IPS-NIHi11 (cell line): ENCODE results near the gene SMIM33.
"Not testable (repeated sequence)": the region's sequence is repeated elsewhere in the genome, so short reads cannot be mapped to it uniquely, and the experiment has no call there.

Experiments
- DNase-seq: peaks from one replicate; pipeline ENCODE4 v3.0.0; 2012; ENCODE audit warnings: mixed read lengths, low spot score

SMIM33 gene

DNA sequence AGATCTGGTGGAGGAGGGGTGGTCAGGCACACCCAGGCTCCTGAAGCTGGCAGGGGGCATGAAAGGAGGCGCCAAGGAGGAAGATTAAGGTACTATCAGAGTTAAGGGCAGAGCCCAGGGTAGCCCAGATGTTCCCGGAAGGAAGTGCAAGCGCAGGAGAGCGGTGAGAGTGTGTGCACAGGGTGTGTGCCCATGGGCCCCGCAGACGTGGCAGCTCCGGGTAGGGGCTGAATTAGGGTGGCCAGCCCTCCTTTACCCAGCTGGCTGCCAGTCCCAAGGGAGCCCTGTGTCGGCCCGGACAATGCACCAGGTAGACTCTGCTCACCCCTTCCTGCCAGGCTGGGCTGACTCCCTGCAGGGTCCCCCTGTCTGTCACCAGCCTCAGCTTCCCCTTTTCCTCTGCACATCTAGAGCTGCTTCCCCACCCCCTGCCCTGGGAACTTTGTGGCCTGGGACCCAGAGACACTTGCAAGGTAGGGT, at the start of gene SMIM33:
SMIM33 (plus strand) TSS at position 184 of the 480 bp plus-strand sequence; CDS start at position 302, 118 bp downstream.
- DNase-seq, result no peak

DNA sequence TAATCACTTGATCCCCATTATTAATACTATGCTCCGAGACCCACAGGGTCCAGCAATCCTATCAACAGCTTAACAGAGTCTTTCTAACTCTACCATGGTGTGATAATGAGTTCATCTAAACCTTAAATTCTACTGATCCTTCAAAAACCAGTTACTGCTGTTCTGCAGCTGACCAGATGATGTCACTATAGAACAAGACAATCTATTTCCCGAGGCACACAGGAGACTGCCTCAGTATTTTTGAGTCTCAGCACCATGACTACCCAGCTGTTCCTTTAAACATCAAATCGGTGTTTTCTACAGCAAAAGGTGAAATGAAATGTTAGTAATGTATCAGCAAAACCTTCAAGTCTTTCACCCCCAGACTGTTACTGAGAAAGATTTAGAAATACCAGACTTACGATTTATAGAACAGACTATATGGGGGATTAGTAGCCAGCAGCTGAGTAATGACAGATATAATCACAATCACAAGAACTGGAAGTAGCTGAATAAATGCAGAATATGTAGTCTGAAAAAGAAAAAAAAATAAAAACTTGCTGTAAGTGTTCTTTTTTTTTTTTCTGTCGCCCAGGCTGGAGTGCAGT, 48.4 kb upstream of the SMIM33 start:
- peak; percentile 79 for DNase-seq

DNA sequence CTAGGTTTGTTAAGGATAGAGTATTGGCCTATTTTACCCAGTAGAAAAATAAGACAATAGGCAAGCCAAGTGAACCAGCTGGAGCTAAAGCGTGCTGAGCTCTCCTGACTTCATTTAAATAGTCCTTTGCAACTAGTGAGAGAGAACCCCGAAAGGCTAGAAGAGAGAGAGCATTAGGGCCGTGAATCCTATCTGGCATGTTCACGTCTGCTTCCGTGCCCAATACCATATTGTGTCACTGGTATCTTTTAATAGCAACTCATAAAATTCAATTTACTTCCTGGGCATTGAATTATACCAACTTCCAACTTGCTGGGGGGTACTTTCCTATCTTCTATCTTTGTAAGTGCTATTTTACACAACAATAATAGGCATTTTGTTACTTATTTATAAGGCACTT, 45.3 kb upstream of the SMIM33 start:
- no peak for DNase-seq

DNA sequence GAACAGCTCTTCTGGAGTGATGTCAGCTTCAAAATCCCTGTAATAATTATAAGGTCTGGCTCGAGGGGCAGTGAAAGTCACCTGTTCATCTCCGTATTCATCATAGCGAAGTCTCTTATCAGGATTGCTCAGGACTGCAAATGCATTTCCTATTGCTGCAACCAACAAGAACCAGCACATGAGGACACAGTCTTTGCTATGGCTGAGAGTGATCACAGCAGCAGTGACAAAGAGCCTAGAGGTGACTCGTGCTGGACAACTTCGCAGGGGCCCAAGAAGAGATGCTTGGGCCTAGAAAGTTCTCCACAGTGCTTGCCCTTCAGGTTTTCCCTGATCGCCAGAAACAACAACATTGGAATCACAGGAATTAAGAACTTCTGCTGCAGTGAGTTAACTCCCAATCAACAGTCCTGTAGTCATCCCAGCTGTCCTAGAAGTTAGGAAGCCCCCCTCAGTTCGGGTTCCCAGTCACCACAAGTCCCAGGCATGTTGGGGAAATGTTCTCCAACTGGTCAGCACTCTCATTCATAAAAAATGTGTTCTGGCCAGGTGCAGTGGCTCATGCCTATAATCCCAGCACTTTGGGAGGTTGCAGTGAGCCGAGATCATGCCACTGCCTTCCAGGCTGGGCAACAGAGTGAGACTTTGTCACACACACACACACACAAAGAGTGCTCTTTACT, 44.5 kb upstream of the SMIM33 start:
- no peak for DNase-seq

DNA sequence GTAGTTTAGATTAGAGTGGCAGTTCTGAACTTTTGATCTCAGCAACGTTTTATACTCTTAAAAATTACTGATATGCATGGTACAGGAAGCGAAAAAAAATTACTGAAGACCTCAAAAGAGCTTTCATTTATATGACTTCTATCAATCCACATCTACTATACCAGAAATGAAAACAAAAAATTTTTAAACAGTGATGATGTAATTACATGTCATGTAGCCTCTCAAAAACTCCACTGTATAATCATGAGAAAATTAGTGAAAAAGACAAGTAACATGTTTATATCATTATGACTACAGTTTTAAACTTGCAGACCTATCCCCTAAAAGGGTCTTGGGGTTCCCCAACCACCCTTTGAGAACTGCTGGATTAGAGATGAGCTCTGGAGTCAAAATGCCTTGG, 40.8 kb upstream of the SMIM33 start:
- DNase-seq, result no peak

DNA sequence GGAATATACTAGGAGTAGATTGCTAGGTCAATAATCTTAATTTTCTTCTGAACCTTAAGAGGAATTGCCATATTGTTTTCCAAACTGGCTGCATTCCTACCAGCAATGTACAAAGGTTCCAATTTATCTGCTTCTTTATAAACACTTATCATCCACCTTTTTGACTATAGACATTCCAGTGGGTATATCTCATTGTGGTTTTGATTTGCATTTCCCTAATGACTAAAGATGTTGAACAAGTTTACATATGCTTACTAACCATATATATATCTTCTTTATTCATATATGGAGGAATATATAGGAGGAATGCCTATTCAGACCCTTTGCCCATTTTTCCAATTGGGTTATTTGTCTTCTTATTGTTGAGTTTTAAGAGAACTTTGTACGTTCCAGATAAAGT, 39.1 kb upstream of the SMIM33 start:
- DNase-seq, result no peak

DNA sequence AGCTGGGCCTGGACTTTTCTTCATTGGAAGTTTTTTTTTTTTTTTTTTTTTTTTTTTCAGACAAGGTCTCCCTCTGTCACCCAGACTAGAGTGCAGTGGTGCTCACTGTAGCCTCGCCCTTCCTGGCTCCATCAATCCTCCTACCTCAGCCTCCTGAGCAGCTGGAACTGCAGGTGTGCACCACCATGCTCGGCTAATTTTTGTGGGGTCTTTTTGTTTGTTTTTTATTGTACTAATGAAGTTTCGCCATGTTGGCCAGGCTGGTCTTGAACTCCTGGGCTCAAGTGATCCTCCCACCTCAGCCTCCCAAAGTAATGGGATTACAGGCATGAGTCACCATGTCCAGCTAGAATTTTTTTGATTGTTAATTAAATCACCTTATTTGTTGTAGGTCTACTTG, 35.1 kb upstream of the SMIM33 start:
- no peak for DNase-seq

DNA sequence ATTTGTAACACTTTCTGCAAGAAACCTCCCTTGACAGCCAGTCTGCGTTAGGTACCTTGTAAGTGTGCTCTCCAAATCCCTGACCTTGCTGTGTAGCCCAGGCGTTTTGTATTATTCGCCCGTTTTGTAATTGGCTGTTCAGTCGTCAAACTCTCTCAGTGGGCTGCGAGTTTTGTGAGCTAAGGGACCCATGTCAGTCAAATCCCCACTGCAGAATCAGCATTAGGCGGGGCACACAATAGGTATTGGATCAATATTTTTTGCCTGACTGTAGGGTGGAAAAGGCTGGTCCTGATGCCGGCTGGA, 32.1 kb upstream of the SMIM33 start:
- no peak for DNase-seq

DNA sequence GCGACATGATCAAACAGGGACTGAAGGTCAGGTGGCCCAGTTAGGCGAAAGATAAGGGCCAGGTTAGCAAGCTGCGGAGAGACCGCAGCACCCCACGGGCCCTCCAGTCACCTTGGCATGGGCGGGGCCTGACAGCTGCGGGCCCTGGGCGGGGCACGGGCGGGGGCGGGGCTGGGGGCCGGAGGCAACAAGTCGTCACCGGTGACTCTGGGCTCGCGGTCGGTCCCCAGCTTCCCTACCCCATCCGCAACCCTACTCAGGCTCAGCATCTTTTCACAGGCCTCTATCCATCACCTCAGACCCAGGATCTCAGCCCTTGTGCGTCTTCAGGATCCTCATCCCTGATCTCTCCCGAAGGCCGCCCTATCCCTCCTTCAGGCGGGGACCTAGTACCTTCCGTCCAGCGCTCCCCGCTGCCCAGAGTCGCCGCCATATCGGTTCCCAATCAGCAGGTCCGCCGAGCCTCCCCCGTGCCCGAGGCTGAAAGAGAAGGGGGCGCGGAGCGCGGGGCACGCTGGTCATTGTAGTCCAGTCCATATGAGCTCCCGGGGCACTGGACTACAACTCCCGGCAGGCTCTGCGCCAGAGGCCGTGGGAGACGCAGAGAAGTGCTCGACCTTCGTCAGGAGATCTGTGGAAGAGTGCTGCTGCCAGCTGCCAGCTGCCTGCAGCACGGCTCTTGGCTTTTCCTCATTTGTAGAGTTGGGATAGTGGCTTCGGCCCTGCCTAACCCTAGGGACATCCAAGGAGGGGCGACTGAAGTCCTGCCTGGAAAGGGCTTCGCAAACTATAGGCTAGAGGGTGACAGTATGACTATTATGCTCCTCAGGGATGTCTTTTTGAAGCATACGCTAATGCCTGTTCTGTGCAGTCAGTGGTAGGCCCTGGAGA, 31.5 kb upstream of the SMIM33 start, which contains the start of gene DNAJC18:
DNAJC18 (minus strand) TSS at position 513 of the 891 bp plus-strand sequence; CDS start at position 433, 80 bp downstream.
- peak; percentile 100 for DNase-seq

DNA sequence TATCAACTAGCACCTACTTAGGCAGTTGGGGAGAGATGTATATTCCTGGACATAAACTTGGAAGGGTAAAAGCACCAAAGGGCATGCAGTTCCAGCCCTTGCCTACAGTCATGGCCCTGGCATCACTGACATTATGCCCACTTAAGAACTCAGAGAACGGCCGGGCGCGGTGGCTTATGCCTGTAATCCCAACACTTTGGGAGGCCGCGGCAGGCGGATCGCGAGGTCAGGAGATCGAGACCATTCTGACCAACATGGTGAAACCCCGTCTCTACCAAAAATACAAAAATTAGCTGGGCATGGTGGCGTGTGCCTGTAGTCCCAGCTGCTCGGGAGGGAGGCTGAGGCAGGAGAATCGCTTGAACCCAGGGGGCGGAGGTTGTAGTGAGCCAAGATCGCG, 30.4 kb upstream of the SMIM33 start:
- DNase-seq, result not testable (repeated sequence)

DNA sequence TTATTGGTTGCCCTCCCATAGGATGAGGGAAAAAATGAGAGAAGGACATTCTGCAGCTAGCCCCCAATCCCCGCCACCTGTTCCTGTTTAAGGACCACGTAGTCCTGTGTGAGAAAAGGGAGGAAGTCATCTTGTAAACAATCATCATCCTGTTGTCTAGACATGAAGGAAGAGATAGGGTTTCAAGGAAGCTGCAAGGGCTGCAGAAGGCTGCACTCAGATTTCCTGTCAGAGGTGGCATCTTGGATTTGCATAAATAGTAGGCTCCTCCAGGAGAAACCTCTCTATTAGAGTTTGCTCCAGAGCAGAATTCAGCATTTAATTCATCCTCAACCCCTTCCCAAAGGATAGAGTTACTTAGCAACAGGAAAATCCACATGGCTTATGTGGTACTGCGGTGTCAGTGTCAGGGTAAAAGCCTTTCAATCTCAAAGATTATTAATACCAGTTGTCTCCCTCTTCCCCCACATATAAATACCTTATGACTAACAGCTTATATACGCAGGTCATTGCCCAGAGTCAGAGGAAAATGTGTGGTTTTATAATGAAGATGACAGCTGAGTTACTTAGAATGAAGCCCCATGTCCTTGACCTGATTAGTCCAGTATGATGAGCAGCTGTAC, 26.9 kb upstream of the SMIM33 start:
- no peak for DNase-seq

DNA sequence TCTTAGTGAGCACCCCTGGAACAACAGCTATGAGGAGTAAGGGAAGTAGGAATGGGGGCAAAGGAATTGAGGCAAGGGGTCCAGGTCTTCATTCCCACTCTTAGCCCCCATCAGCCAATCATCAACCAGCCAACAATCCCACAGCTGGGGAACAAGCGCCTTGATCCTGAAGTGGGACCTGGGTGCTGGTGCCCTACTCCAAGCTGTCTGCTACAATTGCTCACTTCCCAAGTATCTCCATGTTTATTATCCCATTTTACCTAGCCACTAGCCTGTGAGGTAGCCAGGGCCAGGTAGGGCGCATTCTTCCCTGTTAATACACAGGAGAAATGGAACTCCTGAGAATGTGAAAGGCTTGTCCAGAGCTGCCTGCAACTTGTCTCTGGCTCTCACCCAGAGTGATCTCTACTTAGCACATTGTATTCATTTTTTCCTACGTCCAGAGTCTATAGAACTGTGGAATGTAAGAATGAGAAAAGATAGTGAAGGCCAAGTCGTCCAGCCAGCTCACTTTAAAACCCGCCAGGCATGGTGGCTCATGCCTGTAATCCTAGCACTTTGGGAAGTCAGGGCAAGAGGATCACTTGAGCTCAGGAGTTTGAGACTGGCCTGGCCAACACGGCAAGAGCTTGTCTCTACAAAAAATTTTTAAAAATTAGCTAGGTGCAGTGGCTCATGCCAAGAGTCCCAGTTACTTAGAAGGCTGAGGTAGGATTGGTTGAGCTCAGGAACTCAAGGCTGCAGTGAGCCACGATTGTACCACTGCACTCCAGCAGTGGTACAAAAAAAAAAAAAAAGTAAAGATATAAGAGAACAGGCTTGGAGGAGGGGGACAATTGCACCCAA, 25.3 kb upstream of the SMIM33 start:
- no peak for DNase-seq

DNA sequence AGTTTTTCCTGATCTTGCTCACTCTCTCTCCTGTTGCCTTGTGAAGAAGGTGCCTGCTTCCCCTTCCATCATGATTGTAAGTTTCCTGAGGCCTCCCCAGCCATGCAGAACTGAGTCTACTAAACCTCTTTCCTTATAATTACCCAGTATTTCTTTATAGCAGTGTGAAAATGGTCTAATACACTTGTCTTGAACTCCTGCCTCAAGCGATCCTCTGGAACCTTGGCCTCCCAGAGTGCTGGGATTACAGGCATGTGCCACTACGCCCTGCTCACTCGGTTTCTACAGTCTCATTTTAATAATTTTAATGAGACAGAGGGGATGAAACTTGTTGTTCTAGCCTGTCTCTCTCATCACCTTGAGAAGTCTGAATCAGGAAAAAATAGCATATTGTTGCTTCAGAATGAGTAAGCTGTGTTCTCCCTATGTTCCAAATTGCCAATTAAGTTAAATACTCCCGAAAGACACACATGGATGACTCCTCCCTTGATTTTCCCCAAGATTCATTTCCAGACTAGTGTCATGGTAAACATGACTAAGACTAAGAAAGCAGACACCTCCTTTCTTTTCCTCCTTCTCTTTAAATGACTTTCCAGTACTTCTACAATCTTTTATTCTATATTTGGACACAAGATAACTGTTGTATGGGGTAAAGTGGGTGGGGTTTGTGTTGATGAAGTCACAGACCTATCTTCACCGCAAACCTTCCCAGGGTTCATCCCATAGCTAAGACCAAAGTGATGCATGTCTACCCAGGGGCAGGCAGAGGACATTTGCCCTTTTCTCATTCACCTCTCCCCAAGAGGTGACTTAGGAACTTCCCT, 23.6 kb upstream of the SMIM33 start:
- DNase-seq, result no peak

DNA sequence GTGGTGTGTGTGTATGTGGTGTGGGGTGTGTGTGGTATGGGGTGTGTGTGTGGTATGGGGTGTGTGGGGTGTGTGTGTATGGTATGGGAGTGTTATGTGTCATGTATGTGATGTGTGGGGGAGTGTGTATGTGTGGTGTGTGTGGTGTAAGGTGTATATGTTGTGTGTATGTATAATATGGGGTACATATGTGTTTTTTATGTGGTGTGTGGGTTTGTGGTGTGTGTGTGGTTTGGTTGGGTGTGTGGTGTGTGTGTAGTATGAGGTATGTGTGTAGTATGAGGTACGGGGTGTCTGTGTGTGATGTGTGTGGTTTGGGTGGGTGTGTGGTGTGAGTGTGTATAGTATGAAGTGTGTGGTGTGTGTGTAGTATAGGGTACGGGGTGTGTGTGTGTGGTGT, 19.6 kb upstream of the SMIM33 start:
- no peak for DNase-seq

DNA sequence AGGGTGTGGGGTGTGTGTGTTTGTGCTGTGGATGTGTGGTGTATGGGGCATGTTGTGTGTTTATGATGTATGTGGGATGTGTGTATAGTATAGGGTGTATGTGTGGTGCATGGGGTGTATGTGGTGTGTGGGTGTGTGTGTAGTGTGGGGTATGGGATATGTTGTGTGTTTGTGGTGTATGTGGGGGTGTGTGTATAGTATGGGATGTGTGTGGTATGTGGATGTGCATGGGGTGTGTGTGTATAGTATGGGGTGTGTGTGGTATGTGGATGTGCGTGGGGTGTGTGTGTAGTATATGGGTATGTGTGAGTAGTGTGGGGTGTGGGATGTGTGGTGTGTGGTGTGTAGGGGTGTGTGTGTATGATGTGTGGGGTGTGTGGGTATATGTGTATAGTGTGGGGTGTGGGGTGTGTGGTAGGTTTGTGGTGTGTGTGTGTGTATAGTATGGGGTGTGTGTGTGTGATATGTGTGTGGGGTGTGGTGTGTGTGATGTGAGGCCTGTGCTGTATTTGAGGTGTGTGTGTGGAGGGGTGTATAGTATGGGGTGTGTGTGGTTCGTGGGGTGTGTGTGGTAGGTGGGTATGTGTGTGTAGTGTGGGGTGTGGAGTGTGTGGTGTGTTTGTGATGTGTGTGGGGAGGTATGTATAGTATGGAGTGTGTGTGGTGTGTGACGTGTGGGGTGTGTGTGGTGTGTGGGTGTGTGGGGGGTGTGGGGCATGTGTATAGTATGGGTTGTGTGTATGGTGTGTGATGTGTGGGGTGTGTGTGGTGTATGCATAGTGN, 18.7 kb upstream of the SMIM33 start:
- no peak for DNase-seq

DNA sequence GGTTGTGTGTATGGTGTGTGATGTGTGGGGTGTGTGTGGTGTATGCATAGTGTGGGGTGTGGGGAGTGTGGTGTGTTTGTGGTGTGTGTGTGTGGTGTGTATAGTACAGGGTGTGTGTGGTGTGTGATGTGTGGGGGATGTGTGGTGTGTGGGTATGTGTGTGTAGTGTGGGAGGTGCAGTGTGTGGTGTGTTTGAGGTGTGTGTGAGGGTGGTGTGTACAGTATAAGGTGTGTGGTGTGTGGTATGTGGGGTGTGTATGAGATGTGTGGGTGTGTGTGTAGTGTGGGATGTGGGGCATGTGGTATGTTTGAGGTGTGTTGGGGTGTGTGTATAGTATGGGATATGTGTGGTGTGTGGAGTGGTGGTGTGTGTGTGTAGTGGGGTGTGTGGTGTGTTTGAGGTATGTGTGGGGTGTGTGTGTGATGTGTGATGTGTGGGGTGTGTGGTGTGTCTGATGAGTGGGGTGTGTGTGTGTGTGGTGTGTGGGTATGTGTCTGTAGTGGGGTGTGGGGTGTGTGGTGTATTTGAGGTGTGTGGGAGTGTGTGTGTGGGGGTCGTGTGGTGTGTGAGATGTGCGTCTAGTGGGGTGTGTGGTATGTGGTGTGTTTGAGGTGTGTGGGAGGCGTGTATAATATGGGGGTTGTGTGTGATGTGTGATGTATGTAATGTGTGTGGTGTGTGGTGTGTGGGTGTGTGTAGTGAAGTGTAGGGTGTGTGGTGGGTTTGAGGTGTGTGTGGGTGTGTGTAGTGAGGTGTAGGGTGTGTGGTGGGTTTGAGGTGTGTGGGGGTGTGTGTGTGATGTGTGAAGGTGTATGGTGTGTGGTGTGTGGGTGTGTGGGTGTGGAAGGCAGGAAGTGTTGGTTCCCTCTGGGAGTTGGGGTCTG, 16.9 kb upstream of the SMIM33 start:
- DNase-seq, result no peak

DNA sequence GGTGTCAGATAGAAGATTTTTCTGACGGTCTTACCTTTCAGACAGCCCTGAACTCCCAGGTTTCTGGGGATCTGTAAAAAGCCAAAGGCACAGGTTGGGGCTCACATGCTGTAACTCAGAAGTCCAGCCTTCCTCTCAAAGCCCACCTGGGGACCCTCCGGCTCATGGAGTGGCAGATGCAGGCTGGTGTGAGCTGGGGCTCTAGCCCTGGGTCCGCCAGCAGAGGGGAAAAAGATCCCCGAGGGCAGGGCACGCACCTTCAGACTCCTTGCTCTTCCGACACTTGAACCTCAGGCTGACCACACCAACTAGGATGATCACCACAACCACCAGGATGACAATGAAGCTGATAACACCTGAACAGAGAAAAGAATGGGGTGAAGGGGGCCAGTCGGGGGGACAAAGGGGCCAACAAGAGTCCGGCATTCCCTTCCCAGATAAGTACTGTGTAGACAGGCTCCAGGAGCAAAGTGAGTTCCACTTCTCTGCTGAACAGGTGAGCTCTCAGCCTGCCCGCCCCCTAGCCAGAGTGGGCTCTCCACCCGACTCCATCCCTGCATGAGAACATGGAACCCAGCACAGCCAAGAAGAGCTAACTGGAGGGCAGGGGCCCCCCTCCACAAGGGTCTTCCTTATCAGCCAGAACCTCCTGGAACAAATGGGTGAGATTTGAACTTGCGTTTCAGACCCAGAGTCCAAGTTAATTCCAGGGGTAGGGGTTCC, 16.1 kb upstream of the SMIM33 start:
- no peak for DNase-seq

DNA sequence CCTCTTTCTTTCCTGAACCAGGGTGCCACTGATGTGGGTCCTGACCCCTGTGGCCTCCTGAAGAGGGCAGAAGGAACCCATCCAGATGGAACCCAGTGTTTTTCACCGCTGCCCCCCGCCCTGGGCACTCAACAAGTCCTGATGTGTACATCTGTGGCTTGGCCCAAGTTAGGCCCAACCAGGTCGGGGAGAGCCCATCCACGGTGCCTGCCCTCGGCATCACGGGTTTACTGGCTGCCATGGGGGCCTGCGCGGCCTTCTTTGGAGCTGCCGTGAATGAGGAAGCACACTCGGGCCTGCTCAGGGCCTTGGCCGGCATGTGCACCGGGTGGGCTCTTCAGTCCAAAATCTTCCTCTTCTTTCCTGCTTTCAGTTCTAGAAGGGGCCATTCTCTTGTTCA, 14.0 kb upstream of the SMIM33 start:
- no peak for DNase-seq
